Measurements from ENCODE around the gene ELFN1.
"Not testable (repeated sequence)": the region's sequence is repeated elsewhere in the genome, so short reads cannot be mapped to it uniquely, and the experiment has no call there.

ELFN1 gene

DNA sequence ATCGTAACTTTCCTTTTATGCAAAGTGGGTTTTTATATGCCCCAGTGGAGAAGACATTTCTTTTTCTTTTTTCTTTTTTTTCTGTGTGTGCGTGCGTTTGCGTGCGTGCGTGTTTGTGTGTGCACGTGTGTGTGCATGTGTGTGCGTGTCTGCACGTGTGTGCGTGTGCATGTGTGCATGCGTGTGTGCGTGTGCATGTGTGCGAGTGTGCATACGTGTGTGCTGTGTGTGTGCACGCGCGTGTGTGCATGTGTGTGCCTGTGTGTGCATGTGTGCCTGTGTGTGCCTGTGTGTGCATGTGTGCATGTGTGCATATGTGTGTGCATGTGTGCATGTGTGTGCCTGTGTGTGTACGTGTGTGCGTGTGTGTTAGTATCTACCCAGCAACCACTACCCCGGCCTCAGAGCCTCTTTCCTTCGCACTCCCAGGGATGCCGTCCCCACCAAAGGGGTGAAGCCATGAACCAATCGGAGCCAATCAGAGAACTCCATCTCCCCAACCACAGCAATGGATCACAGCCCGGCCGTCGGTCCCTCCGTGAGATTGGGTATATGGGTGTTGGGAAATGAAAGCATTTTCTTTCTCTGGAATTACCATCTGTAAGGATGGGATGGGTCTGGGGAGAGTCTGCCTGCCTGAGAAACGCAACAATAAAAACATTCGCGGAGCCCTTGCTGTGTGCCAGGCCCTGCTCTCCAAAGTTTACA lies 92.3 kb downstream of the ELFN1 start:
- no peak for DNase-seq

DNA sequence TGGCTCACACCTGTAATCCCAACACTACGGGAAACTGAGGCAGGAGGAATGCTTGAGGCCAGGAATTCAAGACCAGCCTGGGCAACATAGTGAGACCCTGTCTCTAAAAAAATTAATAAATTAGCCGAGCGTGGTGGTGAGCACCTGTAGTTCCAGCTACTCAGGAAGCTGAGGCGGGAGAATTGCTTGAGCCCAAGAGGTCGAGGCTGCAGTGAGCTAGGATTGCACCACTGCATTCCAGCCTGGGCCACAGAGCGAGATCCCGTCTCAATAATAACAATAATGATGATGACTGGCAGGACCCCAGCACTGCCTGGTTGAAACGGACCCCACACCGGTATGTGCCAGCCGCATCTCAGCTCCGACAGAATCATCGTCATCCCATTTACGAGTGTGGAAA lies 93.0 kb downstream of the ELFN1 start:
- DNase-seq, result no peak

DNA sequence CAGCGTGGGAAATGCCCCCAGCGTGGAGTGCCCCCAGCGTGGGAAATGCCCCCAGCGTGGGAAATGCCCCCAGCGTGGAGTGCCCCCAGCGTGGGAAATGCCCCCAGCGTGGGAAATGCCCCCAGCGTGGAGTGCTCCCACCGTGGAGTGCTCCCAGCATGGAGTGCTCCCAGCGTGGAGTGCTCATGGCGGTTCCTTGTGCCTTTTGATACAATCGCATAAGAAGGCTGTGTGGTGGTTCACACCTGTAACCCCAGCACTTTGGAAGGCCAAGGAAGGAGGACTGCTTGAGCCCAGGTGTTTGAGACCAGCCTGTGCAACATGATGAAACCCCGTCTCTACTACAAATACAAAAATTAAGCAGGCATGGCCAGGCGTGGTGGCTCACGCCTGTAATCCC lies 93.8 kb downstream of the ELFN1 start:
- DNase-seq, result not testable (repeated sequence)

DNA sequence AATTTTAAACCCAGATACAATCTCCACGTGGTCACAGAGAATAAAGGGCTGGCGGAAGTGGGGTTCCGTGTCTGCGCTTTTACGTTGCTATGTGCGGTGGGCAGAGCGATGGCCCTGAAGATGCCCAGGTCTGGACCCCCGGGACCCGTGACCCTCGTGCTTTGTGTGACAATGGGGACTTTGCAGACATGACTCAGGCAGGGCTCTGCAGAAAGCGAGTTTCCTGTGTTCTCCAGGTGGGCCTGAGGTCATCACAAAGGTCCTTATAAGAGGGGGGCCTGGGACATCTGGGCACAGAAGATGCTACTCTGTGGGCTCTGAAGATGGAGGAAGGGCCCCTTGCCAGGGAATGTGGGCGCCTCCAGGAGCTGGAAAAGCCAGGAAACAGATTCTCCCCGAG lies 95.3 kb downstream of the ELFN1 start:
- no peak for DNase-seq

DNA sequence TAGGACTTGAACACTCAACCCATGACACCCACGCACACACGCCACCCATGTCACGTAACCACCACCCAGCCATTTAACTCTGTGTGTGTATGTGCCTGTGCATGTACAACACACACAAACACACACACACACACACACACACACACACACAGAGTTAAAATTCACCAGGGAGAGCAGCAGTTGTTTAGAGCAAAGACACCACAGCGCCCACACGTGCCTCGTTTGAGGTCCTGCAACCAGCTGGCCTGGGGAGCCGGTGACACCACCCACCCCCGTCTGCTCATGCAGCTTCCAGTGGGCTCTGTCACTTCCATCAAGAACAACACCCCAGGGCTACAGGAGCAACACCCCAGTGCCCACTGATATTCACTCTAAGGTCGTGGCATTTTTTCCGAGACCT lies 97.4 kb downstream of the ELFN1 start:
- DNase-seq, result no peak

DNA sequence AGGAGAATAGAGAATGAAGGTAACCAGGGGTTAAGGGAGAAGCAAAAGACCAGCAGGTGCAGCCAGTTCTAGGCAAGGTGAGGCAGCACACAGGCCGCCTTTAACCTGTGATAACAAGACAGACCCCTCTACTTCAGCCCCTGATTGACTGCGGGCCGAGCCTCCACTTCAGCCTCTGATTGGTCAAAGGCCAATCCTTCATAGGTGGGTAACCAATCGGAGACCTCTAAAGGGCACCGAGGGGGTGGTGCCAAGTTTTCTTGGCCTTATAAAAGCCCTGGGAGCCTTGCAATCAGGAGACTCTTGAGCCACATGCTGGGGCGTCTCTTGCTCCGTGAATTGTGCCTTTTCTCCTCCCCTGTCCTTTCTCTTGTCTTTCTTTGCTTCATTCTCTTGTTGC lies 98.8 kb downstream of the ELFN1 start:
- no peak for DNase-seq

DNA sequence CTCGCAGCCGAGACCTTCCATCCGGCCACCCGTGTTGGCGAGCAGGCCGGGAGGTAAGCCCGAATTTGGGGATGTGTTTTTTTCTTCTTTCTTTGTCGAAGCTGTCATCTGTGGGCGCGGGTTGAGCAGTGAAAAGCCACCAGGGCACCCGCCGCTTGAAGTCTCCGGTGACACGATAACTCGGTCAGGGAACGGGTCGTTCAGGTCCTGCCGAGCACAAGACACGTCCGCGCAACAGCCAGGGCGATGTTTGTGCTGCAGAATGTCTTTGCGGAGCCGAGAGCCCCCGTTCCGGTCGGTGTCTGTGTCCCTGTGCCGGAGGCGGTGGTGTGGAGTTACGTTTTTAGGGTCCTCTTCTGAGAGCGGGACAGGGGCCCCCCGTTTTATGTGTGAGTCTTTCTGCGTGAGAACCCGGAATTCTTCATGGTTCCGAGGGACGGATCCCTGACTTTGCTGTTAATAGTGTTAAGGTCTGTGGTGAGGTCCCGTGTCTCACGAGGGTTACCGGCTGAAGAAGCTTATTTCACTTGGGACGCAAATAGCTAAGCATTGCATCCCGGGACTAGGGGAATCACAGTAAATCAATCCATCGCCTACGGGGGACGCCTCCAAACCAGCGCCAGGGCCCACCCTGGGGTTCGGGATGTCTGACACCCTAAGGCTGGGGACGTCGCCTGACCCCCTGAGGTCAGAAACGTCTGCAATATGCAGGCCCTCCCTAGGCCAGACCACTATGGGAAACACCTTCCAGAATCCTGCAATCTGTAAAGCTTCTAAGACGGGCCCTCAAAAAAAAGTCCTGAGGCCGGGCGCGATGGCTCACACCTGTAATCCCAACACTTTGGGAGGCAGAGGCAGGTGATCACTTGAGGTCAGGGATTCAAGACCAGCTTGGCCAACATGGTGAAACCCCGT lies 99.5 kb downstream of the ELFN1 start:
- no peak for DNase-seq

DNA sequence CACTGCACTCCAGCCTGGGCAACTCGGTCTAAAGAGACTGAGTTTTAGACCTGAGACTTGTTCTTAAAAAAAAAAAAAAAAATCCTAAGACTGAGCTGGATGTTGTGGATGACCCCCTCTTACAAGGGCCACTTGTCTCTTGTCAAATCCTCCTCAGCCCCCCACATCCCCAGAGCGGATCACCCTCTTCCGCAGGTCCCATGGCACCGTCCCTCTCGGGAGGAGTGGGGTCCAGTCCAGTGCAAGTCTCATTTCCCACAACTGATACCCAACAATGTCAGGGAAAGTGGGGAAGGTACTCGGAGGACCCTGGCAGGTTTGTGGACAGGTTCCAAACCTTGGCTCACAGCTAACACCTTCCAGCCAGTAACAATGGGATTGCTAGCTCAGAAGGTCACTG lies 100.3 kb downstream of the ELFN1 start:
- no peak for DNase-seq

DNA sequence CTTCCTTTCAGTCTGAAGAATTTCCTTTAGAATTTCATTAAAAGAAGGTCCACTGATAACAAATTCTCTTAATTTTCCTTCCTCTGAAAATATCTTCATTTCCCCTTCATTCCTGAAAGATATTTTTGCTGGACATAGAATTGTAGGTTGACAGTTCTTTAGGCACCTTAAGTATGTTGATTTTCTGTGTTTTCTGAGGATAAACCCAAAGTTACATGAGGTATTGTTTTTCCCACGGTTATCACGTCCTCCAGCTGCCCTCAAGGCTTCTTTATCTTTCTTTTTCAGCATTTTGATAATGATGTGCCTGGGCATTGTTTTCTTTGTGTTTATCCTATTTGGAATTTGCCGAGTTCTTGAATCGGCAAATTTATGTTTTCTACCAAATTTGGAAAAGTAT lies 105.3 kb downstream of the ELFN1 start:
- no peak for DNase-seq

DNA sequence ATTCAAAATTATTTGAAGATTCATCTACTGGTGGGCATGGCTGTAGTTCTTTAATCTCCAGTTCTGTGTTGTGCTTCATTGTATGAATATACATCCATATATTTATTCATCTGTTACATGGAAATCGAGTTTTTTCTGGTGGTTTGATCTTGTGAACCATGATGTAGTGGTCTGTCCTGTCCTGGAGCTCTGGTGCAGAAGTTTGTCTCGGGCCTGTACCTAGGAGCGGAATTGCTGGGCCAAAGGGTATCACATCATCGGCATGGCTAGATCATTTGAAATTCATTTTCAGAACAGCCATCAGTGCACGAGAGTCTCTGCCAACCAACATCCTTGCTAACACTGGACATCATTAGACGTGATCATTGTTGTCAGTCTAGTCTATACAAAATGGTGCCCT lies 107.0 kb downstream of the ELFN1 start:
- no peak for DNase-seq

DNA sequence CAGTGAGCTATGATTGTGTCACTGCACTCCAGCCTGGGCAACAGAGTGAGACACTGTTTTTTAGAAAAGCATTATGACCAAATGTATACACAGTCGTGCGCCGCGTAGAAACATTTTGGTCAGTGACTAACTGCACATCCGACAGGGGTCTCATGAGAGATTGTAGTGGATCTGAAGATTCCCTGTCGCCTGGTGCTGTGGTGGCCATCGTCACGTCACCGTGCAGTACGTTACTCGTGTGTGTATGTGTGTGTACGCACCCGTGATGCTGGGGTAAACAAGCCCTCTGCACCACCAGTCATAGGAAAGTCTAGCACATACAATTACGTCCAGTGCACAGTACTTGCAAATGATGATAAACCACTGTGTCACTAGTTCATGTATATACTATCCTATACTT lies 109.4 kb downstream of the ELFN1 start:
- no peak for DNase-seq

DNA sequence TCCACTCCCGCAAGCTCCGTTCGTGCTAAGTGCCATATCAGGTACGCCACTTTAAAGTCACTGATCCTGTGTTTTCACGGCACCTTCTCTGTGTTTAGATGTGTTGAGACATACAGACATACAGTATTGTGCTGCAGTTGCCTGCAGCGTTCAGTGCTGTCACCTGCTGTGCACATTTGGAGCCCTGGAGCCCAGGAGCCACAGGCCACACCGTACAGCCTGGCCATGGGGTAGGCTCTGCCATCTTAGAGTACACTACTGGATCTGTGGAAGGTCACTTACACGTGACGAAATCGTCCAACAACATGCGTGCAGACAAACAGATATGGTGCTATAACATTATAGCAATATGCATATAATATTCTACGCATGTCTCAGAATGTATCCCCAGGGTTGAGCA lies 111.3 kb downstream of the ELFN1 start:
- DNase-seq, result no peak

DNA sequence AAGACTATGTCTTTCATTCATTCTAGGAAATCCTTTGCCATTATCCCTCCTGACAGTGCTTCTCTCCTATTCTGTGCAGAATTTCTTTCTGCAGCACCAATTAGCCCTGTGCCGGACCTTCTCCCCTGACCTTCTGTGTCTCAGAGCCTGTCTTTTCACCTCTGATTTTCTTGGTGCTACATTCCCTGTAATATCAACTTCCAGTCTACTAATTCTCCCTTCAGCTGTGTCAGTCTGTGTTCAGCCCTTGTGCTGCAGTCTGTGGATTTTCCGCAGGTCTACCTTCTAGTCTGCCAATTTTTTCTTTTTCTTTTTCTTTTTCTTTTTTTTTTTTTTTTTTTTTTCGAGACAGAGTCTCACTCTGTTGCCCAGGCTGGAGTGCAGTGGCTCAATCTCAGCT lies 115.8 kb downstream of the ELFN1 start:
- DNase-seq, result no peak

DNA sequence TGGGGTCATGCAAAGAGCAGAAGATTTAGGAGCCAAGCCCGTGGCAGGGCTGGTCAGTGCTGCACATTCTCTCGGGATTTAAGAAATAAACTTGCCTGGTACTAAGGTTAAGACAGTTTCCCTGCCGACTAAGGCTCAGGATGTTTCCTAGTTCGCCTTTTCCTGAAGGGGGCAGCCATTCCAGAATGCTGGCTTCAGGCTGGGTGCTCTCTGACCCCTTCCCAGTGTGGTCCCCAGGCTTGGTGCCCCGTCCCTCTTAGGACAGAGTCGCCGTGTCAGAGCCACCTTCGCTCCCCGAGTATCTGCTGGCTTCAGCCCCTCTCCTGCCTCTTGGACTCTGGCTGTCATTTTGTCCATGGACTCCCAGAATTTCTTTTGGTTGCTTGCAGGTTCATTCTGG lies 117.2 kb downstream of the ELFN1 start:
- DNase-seq, result no peak

DNA sequence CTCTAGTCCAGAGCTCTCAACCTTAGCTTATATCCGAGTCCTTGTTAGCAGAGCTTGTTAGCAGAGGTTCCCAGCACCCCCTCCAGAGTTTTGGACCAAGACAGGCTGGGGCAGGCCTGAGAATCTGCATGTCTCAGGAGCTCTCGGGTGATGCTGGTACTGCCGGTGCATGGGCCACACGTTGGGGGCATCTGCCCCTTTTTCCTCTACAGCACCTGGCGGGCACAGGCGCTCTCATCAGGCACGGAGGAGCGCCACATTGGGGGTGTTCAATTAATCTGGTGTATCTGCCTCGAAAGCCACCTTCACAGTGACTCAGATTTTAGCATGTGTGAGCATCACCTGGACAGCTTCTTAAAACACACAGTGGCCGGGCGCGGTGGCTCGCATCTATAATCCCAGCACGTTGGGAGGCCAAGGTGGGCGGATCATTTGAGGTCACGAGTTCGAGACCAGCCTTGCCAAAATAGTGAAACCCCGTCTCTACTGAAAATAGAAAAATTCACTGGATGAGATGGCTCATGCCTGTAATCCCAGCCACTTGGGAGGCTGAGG lies 117.7 kb downstream of the ELFN1 start:
- no peak for DNase-seq

DNA sequence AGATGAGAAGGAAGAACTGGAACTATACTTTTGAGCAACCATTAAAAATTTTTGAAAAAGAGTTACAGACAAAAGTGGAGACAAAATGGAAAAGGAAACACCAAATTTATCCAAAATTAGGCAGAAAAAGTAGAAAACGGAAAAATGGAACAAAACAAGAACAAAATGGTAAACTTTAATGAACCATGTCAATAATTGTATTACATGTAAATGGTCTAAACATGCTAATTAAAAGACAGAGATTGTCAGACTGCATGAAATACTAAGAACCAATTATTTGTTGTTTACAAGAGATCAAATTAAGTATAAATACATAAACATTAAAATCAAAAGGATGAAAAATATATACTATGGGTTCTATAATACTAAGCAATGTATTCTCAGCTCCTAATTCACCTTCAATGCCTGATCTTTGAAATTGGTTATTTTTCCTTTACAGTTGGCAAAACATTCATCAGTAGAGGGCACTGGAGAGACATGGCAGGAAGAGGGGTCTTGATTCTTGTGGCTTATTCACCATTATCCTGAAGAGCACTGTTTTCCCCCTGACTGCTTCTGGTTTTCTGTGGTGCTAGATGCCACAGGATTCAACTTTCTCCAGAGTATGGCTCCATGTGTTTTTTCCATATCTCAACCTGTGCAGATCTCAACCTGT lies 124.9 kb downstream of the ELFN1 start:
- no peak for DNase-seq

Measured in SIG-M5 (cell line).